OCI-LY1 (cell line): ENCODE data around the gene TGFBR2.

Experiments used
- H2AFZ ChIP-seq: fragments of 200-600 bp; sonication (generic), shearing (Covaris generic); 2 replicates; pipeline ENCODE4 v1.6.0; 2014; ENCODE audit warnings: antibody characterized with exemption, mild to moderate bottlenecking, low read length
- H3F3A ChIP-seq: fragments of 200-600 bp; sonication (generic), shearing (Covaris generic); 2 replicates; pipeline ENCODE4 v1.6.0; 2014; ENCODE audit warnings: mild to moderate bottlenecking, antibody characterized with exemption, low read length, moderate library complexity; ENCODE audit not compliant: insufficient read depth
- H3K27ac ChIP-seq: fragments of 200-600 bp; sonication (generic); 2 replicates; pipeline ENCODE4 v1.5.1; 2014; ENCODE audit warnings: low read length, mixed run types, mild to moderate bottlenecking, low read depth; ENCODE audit not compliant: poor library complexity, severe bottlenecking
- H3K27me3 ChIP-seq: fragments of 200-600 bp; sonication (generic); 2 replicates; pipeline ENCODE4 v1.6.0; 2014; ENCODE audit warnings: antibody characterized with exemption, mild to moderate bottlenecking, low read length, moderate library complexity; ENCODE audit not compliant: insufficient read depth
- H3K36me3 ChIP-seq: fragments of 200-600 bp; sonication (generic); 2 replicates; pipeline ENCODE4 v1.6.1; 2014; ENCODE audit warnings: mild to moderate bottlenecking, antibody characterized with exemption, low read length, moderate library complexity, mixed read lengths; ENCODE audit not compliant: insufficient read depth
- H3K4me1 ChIP-seq: fragments of 200-600 bp; sonication (generic); 2 replicates; pipeline ENCODE4 v1.5.1; 2014; ENCODE audit warnings: mild to moderate bottlenecking, low read length, moderate library complexity; ENCODE audit not compliant: insufficient read depth, severe bottlenecking
- H3K4me2 ChIP-seq: fragments of 200-600 bp; sonication (generic), shearing (Covaris generic); 2 replicates; pipeline ENCODE4 v1.6.1; 2014; ENCODE audit warnings: low read length
- H3K4me3 ChIP-seq: fragments of 200-600 bp; sonication (generic); 2 replicates; pipeline ENCODE4 v1.5.1; 2014; ENCODE audit warnings: low read length, low read depth, mild to moderate bottlenecking, mixed read lengths; ENCODE audit not compliant: poor library complexity, severe bottlenecking
- H3K79me2 ChIP-seq: fragments of 200-600 bp; shearing (Covaris generic); 2 replicates; pipeline ENCODE4 v1.6.1; 2016; ENCODE audit warnings: mixed run types, low read length, mixed read lengths; ENCODE audit not compliant: insufficient read depth
- H3K9ac ChIP-seq: fragments of 200-600 bp; sonication (generic), shearing (Covaris generic); 2 replicates; pipeline ENCODE4 v1.6.1; 2014; ENCODE audit warnings: mild to moderate bottlenecking, low read length, mixed read lengths
- H3K9me2 ChIP-seq: fragments of 200-600 bp; sonication (generic), shearing (Covaris generic); 2 replicates; pipeline ENCODE4 v1.6.1; 2014; ENCODE audit warnings: low read depth, mild to moderate bottlenecking, low read length, mixed read lengths
- H3K9me3 ChIP-seq: fragments of 200-600 bp; shearing (Covaris generic); 2 replicates; pipeline ENCODE4 v1.6.1; 2014; ENCODE audit warnings: low read length, mixed read lengths
- H4K20me1 ChIP-seq: fragments of 200-600 bp; sonication (generic), shearing (Covaris generic); 2 replicates; pipeline ENCODE4 v1.6.0; 2016; ENCODE audit warnings: mild to moderate bottlenecking, low read length; ENCODE audit not compliant: insufficient read depth
- EZH2 ChIP-seq: fragments of 200-600 bp; sonication (generic), shearing (Covaris generic); IDR thresholded peaks from 2 replicates; pipeline ENCODE4 v1.8.0; 2017; ENCODE audit warnings: borderline replicate concordance, mixed run types, mild to moderate bottlenecking, antibody characterized with exemption, low read length, moderate library complexity, mixed read lengths
- TF ChIP-seq, protein P1 (sequence below): fragments of 200-600 bp; sonication (generic), shearing (Covaris generic); IDR thresholded peaks from 2 replicates; pipeline ENCODE4 v1.5.1; 2017; ENCODE audit warnings: mild to moderate bottlenecking, antibody characterized with exemption, low read length, moderate library complexity, mixed read lengths

The TGFBR2 gene

DNA sequence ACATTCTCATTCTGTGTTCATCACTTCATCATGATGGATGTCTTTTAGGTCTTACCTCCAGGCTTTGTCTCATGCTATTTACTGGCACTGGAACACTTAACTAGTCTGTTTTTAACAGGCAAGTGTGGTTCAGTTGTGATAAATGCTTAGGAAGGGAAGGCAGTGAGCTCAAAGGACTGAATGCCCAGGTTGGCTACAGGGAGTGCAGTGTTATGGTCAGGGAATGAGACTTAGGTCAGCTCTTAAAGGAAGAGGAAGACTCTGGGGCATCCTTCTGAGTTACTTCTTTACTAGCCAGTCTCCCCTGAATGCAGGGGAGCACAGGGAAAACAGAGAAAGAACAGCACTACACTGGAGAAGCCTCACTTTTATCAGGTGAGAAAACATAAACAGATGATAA is 72.6 kb downstream of the TGFBR2 start:
- Histone ChIP-seq H3K27ac (no peak overlapping the region), H3K27me3 (no peaks in the 10 kb centered on the region), H3K9me2 (no peaks in the 10 kb centered on the region), H3K79me2 (no peaks in the 10 kb centered on the region), H3K9me3 (no peaks in the 10 kb centered on the region), H3F3A (no peaks in the 10 kb centered on the region), H4K20me1 (no peaks in the 10 kb centered on the region), H3K4me3 (no peak overlapping the region), H3K4me2 (no peak overlapping the region), H3K36me3 (peaks cover 83% of the 10 kb centered on the region), H2AFZ (no peak overlapping the region), H3K9ac (no peak overlapping the region), H3K4me1 (no peaks in the 10 kb centered on the region)
- TF ChIP-seq EZH2 = no peak
- TF ChIP-seq, protein P1, sequence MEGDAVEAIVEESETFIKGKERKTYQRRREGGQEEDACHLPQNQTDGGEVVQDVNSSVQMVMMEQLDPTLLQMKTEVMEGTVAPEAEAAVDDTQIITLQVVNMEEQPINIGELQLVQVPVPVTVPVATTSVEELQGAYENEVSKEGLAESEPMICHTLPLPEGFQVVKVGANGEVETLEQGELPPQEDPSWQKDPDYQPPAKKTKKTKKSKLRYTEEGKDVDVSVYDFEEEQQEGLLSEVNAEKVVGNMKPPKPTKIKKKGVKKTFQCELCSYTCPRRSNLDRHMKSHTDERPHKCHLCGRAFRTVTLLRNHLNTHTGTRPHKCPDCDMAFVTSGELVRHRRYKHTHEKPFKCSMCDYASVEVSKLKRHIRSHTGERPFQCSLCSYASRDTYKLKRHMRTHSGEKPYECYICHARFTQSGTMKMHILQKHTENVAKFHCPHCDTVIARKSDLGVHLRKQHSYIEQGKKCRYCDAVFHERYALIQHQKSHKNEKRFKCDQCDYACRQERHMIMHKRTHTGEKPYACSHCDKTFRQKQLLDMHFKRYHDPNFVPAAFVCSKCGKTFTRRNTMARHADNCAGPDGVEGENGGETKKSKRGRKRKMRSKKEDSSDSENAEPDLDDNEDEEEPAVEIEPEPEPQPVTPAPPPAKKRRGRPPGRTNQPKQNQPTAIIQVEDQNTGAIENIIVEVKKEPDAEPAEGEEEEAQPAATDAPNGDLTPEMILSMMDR = no peak

DNA sequence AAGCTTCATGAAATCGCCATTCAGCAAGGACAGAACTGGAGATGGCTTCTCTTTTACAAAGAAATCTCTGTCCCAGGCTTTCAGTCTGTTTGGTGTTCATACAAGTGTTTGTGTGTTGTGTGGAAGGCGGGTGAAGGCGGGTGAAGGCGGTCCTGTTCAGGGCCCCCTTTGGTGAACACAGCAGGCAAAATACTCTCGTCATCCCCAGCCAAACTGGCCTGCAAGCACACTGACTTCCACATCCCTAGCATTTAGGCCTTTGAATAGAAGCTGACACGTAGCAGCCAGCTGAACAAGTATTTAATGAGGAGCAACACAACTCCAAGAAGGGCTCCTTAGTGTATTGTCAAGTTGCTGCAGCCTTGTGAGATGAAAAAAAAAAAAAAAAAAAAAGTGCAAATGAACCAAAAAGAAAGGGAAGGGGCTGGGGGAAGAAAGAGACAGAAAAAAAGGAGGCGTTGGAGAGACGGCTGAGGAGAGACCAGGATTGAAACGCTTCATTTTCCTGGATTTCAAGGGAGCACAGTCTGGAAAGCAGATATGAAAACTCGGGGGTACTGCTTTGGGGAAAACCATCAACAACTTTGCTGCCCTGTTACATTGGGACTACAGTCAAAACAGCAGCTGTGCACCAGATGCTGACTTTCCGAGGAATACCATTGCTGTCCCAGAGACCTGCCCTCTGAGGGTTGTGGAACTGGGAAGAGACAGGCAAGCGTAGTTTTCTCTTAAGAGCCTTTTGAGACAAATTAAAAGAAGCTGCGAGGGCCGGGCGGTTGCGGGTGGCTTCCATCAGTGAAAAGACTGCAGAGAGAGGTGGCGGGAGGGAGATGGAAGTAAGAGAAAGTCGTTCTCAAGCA is 74.6 kb downstream of the TGFBR2 start:
- Histone ChIP-seq H3K79me2 (no peaks in the 10 kb centered on the region), H3K4me3 (no peak overlapping the region), H3K27ac (no peak overlapping the region), H3K4me1 (no peaks in the 10 kb centered on the region), H3K36me3 (peaks cover 78% of the 10 kb centered on the region), H2AFZ (no peak overlapping the region), H3K27me3 (no peaks in the 10 kb centered on the region), H4K20me1 (no peaks in the 10 kb centered on the region), H3F3A (no peaks in the 10 kb centered on the region), H3K9ac (no peak overlapping the region), H3K9me2 (no peaks in the 10 kb centered on the region), H3K9me3 (no peaks in the 10 kb centered on the region), H3K4me2 (no peak overlapping the region)
- no peak for TF ChIP-seq EZH2
- TF ChIP-seq, protein P1 = no peak

DNA sequence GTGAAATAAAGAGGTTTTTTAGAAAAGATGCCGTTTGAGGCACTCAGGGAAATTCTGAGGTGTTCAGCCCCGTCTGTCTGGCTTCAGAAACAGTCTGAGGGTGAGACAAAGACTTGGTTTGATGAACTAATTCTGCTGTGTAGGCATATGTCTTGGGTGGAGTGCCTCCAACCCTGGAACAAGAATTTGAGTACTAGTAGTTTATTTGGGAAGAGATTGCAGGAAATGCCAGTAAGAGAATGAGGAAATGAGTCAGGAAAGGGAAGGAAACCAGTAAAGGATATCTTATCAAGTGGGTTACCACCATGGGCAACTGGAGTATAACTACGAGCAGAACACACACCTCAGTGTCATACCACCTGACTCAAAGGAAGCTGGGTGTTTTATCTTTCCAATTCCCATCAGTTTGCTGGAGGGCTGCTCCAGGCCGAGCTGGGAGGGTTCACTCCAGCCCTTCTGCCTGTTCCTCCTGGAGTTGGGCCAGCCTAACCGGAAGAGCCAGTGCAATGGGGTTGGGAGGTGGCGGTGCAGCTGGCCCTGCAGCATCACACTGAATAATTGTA is 75.3 kb downstream of the TGFBR2 start:
- Histone ChIP-seq H3K79me2 (no peaks in the 10 kb centered on the region), H3K4me2 (no peak overlapping the region), H4K20me1 (no peaks in the 10 kb centered on the region), H3K4me1 (no peaks in the 10 kb centered on the region), H3K9me3 (no peaks in the 10 kb centered on the region), H3K36me3 (peaks cover 71% of the 10 kb centered on the region), H3F3A (no peaks in the 10 kb centered on the region), H2AFZ (no peak overlapping the region), H3K9ac (no peak overlapping the region), H3K27ac (no peak overlapping the region), H3K4me3 (no peak overlapping the region), H3K9me2 (no peaks in the 10 kb centered on the region), H3K27me3 (no peaks in the 10 kb centered on the region)
- no peak for TF ChIP-seq EZH2
